GM19395 (cell line): ENCODE measurements around the gene MTIF2.
"Not testable (repeated sequence)": the region's sequence is repeated elsewhere in the genome, so short reads cannot be mapped to it uniquely, and the experiment has no call there.

Experiments used
- ATAC-seq: cut with Tn5 transposase; IDR thresholded peaks from one replicate; pipeline ENCODE4 v1.9.1; 2021; ENCODE audit warnings: mild to moderate bottlenecking, moderate library complexity; ENCODE audit not compliant: unreplicated experiment

MTIF2 gene, protein sequence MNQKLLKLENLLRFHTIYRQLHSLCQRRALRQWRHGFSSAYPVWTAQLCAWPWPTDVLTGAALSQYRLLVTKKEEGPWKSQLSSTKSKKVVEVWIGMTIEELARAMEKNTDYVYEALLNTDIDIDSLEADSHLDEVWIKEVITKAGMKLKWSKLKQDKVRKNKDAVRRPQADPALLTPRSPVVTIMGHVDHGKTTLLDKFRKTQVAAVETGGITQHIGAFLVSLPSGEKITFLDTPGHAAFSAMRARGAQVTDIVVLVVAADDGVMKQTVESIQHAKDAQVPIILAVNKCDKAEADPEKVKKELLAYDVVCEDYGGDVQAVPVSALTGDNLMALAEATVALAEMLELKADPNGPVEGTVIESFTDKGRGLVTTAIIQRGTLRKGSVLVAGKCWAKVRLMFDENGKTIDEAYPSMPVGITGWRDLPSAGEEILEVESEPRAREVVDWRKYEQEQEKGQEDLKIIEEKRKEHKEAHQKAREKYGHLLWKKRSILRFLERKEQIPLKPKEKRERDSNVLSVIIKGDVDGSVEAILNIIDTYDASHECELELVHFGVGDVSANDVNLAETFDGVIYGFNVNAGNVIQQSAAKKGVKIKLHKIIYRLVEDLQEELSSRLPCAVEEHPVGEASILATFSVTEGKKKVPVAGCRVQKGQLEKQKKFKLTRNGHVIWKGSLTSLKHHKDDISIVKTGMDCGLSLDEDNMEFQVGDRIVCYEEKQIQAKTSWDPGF

DNA sequence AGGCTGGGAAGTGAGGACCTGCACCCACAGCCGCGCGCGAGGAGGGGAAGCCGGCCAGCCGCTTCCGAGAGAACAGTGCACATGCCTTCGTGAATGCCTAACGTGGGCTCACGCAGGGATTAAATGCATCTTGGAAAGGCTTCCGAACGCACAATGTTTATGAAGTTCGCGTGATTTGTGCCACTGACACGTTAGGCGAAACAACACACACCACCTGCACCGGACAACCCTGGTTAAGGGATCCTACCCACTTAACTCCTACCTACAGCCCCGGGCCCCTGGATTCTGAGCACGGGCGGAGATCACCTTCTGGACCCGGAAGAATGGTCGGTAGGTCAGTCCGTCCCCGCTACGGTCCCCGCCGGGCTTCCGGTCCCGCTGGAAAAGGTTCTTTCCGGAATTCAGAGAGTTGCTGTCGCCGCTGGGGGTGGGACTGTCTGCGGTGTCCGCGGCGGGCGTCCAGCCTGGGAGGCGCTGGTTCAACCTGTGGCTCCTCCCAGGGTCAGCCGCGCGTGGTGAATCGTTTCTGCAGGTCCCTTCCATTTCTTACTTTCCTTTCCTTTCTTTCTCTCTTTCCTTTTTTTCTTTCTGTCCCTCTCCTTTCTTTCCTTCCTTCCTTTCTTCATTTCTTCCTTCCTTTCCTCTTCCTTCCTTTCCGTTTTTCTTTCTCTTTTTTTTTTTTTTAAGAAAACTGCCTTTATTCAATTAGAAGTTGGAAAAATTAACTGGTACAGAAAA lies at the start of gene MTIF2:
MTIF2 (minus strand) TSS at position 325 of the 738 bp plus-strand sequence. CDS start 5,373 bp downstream, outside the sequence.
- peak; percentile 96 for ATAC-seq

DNA sequence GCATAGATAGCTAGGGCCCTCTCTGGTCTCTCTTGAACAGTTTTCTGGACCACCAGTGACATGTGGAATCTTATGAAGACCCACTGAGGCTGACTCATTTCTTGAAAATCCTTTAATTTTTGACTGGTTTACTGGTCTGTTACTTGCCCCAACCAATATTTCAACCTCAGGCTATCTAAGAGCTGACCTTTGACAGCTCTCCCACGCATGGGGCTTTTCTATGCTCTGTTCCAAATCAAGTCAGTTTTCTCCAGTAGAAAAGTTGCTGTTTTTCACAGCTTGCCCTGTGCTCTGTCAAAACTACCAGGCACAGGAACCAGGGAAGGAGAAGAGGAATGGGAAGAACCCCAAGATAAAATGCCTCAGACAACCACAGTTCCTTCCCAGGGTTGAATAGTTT lies 46.0 kb upstream of the MTIF2 start:
- no peak for ATAC-seq

DNA sequence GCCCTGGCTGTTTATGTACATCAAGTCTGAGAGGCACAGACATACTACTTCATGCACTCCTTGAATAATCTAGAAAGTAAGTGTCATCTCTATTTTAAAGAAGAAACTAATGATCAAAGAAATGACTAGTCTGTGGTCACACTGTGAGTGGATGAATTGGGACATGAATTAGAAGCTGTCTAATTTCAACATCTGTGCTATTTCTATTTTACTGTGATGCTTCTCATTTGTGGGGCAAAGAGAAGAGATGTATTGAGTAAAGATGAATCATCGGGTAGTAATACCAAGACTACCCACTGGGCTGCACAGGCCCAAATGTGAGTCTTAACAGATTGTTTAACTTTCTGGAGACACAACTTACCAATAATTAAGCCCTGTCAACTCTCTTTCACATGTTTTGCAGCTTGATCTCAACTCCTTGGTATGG lies 42.4 kb upstream of the MTIF2 start:
- peak; percentile 95 for ATAC-seq

DNA sequence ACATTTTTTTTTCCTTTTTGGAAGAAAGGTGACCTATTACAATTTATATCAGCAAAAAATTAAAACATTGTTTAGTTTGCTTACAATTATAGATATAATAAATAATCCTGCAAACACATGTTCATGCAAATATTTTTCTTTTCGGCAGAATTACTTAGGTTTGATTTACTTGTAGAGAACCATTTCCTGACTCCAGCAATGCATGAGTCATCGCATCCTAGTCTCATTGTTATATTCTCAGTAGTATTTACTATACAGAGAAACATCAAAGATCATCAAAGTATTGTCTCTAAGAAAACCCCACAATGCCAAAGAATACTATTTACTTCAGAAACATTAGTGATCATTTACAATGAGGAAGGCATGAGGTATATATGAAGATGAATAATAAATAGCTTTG lies 40.4 kb upstream of the MTIF2 start:
- ATAC-seq, result no peak

DNA sequence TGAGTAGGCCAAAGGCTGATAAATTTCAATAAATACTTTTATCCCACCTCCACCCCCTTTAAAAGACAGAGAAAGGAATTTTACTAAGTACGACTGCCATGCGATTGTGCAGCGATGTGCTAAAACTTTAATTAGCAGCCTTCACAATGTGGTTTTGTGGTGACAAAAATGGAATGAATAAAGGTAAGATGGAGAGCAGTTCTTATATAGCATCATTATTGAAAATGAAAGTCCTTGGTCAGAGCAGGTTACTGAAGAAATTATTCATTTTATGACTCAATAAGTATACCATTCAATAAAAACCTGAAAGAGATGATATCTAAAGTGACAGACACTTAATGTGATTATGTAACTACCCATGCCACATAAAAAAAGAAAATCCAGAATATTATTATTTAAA lies 33.2 kb upstream of the MTIF2 start:
- peak; percentile 78 for ATAC-seq

DNA sequence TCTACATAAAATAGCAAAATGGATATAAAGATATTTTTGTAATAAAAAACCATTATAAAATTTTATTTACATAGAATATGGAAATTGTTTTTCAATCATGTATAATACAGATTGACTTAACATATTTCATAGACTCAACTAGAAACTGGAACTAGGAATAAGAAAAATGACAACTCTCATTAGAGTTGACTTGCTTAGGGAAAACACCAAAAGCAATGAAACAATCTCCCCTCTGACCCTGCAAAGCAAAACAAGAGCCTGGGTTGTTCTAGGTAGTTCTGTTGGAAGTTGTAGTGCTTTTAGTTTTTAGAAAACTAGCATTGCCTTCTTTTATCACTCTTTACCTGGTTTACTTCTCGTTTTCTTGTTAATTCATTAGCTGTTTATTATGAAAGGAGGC lies 32.2 kb upstream of the MTIF2 start:
- ATAC-seq, result peak; percentile 47

DNA sequence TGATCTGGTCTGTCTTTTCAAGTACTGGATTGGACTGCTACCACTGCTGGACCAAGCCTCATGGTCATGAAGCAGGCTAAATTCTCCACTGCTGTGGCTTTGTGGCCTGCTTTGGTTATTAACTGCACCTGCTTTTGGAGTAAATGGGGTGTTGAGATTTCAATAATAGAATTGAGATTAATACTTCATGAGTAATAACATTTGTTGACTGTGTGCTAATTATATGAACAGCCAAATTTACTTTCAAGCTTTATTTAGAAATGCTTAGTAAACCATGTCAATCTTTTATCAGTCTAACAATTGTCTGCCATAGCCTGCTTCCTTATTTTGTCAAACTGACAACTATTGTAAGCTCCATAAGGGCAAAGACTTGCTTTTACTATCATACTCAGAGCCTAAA lies 27.4 kb upstream of the MTIF2 start:
- ATAC-seq, result peak; percentile 47

DNA sequence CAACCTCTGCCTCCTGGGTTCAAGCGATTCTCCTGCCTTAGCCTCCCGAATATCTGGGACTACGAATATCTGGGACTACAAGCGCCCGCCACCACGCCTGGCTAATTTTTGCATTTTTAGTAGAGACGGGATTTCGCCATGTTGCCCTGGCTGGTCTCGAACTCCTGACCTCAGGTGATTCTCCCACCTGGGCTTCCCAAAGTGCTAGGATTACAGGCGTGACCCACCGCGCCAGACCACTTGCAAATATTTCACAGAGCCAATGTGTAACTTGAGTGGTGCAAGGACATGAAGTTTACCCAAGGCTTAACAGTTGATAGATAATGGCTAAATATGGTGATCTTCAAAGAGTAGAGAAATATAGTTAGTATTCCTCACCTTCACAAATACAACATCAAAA lies 14.1 kb upstream of the MTIF2 start:
- ATAC-seq, result no peak

DNA sequence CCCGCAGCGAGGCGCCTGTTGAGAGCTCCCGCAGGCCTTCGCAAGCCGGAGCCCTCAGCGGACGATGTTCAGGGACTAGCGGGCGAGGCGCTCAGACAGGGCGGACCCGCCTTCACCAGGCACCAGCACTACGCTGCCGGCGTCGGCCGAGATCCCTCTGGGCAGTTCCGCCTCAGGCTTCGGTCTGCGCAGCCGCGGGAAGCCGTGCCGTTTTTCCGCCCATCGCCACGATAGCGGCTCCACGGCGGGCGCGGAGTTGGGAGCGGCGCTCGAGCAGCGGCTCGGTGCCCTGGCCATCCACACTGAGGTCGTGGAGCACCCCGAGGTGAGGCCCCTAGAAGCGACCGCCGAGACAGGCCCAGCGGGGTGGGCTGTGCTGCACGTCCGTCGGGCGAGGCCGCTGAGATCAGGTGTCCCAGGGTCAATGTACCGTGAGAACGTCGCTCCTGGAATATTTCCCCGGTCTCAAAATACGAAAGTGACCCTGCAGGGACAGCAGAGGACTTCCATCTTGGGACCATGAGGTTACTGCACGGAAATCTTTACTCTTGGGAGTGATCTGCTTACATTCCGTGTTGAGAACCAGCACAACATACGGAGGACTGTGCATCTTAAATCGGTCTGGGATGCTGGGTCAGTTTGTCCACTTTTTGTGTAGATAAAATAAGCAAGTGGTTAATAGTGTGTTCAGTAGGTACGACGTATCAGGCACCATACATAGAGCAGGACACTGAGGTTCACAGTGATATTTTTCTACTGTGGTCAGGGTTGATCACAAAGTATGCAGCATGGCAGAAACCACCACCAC lies 13.3 kb upstream of the MTIF2 start:
- peak; percentile 98 for ATAC-seq

DNA sequence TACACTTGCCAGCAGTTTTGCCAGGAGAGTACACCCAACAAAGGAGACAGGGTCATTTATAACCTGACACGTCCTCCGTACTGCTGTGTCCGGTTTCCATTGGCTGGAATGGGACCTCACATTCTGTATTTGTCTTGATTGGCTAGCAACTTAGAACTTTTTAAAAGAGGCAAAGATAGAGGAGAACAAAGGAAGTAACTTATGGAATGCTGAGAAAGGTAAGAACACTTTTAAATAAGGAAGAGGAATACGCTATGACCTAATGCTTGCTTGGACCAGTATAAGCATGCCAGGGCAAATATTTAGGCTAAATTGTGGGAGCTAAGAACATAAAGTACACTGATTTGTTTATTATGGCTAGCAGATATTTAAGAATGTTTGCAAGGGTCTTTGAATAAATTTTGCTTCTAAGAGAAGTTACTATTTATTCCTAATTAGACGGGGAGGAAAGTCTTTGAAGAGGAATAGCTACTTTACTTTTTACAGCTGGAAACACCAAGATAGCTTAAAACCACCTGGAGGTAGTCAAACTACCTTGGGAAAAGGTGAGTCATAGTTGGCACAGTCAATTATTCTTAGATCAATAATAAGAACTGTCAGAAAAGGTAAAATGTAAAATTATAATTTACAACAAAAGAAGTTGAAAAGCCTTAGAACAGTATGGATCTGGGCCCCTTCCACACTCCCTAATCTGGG lies 12.0 kb upstream of the MTIF2 start:
- not testable (repeated sequence) for ATAC-seq

DNA sequence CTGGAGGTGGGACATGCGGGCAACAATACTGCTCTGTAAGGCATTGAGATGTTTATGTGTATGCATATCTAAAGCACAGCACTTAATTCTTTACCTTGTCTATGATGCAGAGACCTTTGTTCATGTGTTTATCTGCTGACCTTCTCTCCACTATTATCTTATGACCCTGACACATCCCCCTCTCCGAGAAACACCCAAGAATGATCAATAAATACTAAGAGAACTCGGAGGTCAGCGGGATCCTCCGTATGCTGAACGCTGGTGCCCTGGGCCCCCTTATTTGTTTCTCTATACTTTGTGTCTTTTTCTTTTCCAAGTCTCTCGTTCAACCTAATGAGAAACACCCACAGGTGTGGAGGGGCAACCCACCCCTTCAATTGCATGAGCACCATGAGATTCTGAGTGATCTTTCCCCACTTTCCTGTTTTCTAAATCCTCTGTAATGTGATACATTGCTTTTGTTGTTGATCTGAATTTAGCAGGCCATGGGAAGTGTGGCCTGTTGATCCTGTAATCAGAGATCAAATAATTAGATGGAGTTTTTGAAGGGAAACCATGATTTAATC lies 10.9 kb upstream of the MTIF2 start:
- not testable (repeated sequence) for ATAC-seq

DNA sequence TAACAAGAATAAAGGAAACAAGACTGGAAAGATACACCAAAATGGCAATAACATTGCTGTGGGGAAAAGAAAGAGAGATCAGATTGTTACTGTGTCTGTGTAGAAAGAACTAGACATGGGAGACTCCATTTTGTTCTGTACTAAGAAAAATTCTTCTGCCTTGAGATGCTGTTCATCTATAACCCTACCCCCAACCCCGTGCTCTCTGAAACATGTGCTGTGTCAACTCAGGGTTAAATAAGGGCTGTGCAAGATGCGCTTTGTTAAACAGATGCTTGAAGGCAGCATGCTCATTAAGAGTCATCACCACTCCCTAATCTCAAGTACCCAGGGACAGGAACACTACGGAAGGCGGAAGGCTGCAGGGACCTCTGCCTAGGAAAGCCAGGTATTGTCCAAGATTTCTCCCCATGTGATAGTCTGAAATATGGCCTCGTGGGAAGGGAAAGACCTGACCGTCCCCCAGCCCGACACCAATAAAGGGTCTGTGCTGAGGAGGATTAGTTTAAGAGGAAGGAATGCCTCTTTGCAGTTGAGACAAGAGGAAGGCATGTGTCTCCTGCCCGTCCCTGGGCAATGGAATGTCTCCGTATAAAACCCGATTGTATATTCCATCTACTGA lies 10.3 kb upstream of the MTIF2 start:
- ATAC-seq, result not testable (repeated sequence)

DNA sequence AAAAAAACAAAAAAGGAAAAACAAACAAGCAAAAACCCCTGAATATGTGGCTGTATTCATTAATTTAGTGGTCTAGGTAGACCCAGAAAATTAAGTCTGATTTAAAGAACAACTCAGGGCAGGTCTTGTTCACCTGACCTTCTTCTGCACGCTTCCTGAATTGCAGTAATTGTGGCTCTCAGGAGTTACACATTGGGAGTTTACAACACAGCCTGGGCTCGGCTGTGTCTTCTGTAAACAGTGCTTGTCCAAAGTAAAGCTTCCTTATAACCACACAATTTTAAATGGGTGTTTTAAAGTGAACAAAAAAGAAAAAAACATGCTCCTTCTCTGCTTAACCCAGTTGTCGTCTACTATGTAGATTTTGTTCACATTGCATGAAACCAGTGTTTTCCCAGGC lies 8.3 kb upstream of the MTIF2 start:
- no peak for ATAC-seq

DNA sequence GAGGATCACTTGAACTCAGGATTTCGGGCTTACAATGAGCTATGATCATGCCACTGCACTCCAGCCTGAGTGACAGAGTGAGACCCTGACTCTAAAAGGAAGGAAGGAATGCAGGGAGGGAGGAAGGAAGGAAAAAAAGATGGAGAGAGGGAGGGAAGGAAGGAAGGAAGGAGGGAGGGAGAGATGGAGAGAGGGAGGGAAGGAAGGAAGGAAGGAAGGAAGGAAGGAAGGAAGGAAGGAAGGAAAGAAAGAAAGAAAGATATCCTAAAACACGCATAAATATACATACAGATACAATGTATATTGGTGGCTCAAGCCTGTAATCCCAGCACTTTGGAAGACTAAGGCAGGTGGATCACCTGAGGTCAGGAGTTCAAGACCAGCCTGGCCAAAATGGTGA lies 5.3 kb upstream of the MTIF2 start:
- not testable (repeated sequence) for ATAC-seq

DNA sequence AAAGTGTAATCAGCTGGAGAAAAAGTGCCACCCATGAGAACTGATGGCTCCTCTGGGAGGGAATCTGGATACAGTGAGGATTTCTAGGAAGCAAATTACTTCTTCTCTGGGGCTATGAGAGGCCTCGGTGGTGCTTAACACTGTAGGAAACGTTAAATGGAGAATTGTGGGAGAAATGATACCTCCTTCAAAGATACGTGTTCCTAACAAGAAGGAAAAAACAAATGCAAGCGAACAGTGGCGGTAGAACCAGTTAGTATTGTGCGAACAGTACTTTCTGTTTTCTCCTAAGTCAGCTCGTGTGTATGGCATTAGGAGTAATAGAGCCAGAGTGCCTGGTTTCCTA lies 587 bp upstream of the MTIF2 start:
- no peak for ATAC-seq

DNA sequence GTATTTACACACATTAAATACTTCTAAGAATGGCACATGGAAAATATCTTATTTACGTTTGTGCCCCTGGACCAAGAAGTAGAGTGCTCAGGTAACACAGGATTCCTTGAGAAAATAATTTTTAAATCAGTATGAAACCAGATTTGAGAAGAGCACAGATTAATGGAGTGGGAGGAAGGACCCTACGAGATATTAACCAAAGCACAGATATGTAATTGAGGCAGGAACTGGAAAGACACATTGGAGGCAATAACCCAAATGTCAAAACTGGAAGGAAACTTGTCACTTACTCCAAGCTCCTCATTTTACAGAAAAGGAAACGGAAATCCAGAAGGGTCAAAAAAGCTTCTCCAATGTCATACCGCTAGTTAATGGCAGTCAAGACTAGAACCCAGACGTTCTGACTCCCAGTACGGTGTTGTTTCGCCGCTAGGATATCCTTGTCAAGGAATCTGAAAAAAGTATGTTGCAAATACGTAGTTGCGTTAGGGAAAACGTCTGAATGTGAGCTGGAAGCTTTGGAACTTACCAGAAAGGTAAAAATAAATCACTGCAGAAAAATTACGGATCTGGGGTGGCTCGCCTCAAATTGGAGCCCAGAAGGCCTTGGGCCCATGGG lies 634 bp downstream of the MTIF2 start:
- no peak for ATAC-seq

DNA sequence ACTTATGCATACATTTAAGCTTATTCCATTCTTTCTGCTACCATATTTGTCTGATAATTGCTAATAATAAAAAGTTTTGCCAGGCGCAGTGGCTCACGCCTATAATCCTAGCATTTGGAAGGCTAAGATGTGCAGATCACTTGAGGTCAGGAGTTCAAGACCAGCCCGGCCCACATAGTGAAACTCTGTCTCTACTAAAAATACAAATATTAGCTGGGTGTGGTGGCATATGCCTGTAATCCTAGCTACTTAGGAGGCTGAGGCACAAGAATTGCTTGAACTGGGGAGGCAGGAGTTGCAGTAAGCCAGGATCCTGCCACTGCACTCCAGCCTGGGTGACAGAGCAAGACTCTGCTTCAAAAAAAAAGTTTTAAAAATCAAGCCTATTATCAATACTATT lies 9.4 kb downstream of the MTIF2 start:
- ATAC-seq, result not testable (repeated sequence)

DNA sequence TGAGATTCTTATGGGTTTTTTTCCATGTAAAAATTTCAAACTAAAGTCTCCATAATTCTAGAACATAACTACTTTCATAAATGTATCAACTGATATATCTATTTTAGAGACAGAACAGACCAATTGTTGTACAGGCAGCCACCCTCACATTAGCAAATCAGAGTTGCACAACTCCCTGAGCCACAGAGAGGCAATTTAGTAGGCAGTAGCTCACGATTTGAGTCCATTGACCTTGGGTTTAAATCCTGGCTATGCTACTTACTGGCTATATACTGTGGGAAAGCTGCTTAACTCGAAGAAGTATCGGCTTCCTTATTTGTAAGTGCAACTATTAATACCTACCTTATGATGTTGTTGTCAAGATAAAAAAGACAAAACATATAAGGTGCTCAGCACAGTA lies 16.2 kb downstream of the MTIF2 start:
- no peak for ATAC-seq

DNA sequence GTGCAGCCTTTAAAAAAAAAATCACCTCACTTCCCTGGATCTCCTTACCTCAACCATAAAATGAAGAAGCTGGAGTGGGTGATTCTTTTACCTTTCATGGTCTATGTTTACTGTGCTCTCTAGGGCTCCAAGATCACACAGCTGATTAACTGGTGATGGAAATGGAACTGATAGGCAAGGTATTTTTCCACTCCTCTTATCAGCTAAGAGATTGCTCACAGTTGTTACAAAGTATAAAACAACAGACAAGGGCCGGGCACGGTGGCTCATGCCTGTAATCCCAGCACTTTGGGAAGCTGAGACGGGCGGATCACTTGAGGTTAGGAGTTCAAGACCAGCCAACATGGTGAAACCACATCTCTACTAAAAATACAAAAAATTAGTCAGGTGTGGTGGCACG lies 22.0 kb downstream of the MTIF2 start:
- ATAC-seq, result no peak
